ENCODE results near the gene ANKS1B.

The ANKS1B gene

GRCh38 chr12:98733667-98734350 is 1250.9 kb downstream of the ANKS1B start:
- H2AFZ ChIP-seq (ENCODE audit: low read length): no peak overlapping the region
- H3K9me3 ChIP-seq (ENCODE audit: insufficient read depth, low read depth, low read length): no peaks in the 10 kb centered on the region
- H3K27me3 ChIP-seq (ENCODE audit: insufficient read depth, low read length, poor library complexity, severe bottlenecking): no peaks in the 10 kb centered on the region
- H3K9me2 ChIP-seq (replicated peaks; ENCODE audit: low read depth, low read length): no peaks in the 10 kb centered on the region
- TF ChIP-seq CTCF (conservative IDR thresholded peaks at IDR 0.05; ENCODE audit: low read length): no peak
- no peak for TF ChIP-seq EZH2phosphoT487 (IDR thresholded peaks at IDR 0.05; ENCODE audit: borderline replicate concordance)
- H3F3A ChIP-seq (ENCODE audit: low read depth): no peaks in the 10 kb centered on the region
- no peak overlapping the region for H3K4me3 ChIP-seq (ENCODE audit: low read length, poor library complexity, severe bottlenecking)
- H4K20me1 ChIP-seq (ENCODE audit: insufficient read depth, low read length, poor library complexity, severe bottlenecking): no peaks in the 10 kb centered on the region
- H3K4me1 ChIP-seq (ENCODE audit: insufficient read depth, low read length, poor library complexity, severe bottlenecking): no peaks in the 10 kb centered on the region
- no peaks in the 10 kb centered on the region for H3K79me2 ChIP-seq (ENCODE audit: insufficient read depth, low read length)
- H3K36me3 ChIP-seq (ENCODE audit: insufficient read depth, low read length): peaks cover 27% of the 10 kb centered on the region; the same call in 1 of the 2 replicates
- no peak overlapping the region for H3K4me2 ChIP-seq (ENCODE audit: low read depth, low read length, poor library complexity, severe bottlenecking)
- H3K9ac ChIP-seq (ENCODE audit: low read depth, low read length, poor library complexity, severe bottlenecking): no peak overlapping the region

- no peak overlapping the region for H3K4me3 ChIP-seq (ENCODE audit: low read length, poor library complexity, severe bottlenecking)
- H3K36me3 ChIP-seq (ENCODE audit: insufficient read depth, low read length): peaks cover 42% of the 10 kb centered on the region; the same call in 1 of the 2 replicates
- no peak overlapping the region for H3K9ac ChIP-seq (ENCODE audit: low read depth, low read length, poor library complexity, severe bottlenecking)
- H3K79me2 ChIP-seq (ENCODE audit: insufficient read depth, low read length): no peaks in the 10 kb centered on the region
- TF ChIP-seq EZH2phosphoT487 (IDR thresholded peaks at IDR 0.05; ENCODE audit: borderline replicate concordance): no peak
- no peaks in the 10 kb centered on the region for H4K20me1 ChIP-seq (ENCODE audit: insufficient read depth, low read length, poor library complexity, severe bottlenecking)
- no peak overlapping the region for H2AFZ ChIP-seq (ENCODE audit: low read length)
- no peaks in the 10 kb centered on the region for H3K9me3 ChIP-seq (ENCODE audit: insufficient read depth, low read depth, low read length)
- no peaks in the 10 kb centered on the region for H3F3A ChIP-seq (ENCODE audit: low read depth)
- H3K4me2 ChIP-seq (ENCODE audit: low read depth, low read length, poor library complexity, severe bottlenecking): no peak overlapping the region
- no peaks in the 10 kb centered on the region for H3K9me2 ChIP-seq (replicated peaks; ENCODE audit: low read depth, low read length)
- no peaks in the 10 kb centered on the region for H3K4me1 ChIP-seq (ENCODE audit: insufficient read depth, low read length, poor library complexity, severe bottlenecking)
- H3K27me3 ChIP-seq (ENCODE audit: insufficient read depth, low read length, poor library complexity, severe bottlenecking): no peaks in the 10 kb centered on the region
Measured at GRCh38 chr12:98730412-98730811, 1254.3 kb downstream of the ANKS1B start.

GRCh38 chr12:98727196-98727595 is 1257.5 kb downstream of the ANKS1B start:
- Histone ChIP-seq H3K79me2 (ENCODE audit: insufficient read depth, low read length) (no peaks in the 10 kb centered on the region), H3K36me3 (ENCODE audit: insufficient read depth, low read length) (peaks cover 51% of the 10 kb centered on the region; the same call in 1 of the 2 replicates), H2AFZ (ENCODE audit: low read length) (no peak overlapping the region)

More at GRCh38 chr12:98727196-98727595, 1257.5 kb downstream of the ANKS1B start:
- Histone ChIP-seq H3K9ac (ENCODE audit: low read depth, low read length, poor library complexity, severe bottlenecking) (no peak overlapping the region), H3K27me3 (ENCODE audit: insufficient read depth, low read length, poor library complexity, severe bottlenecking) (no peaks in the 10 kb centered on the region), H3K4me2 (ENCODE audit: low read depth, low read length, poor library complexity, severe bottlenecking) (no peak overlapping the region), H3K4me3 (ENCODE audit: low read length, poor library complexity, severe bottlenecking) (no peak overlapping the region), H4K20me1 (ENCODE audit: insufficient read depth, low read length, poor library complexity, severe bottlenecking) (no peaks in the 10 kb centered on the region), H3K9me2 (replicated peaks; ENCODE audit: low read depth, low read length) (no peaks in the 10 kb centered on the region), H3K9me3 (ENCODE audit: insufficient read depth, low read depth, low read length) (no peaks in the 10 kb centered on the region), H3F3A (ENCODE audit: low read depth) (no peaks in the 10 kb centered on the region), H3K4me1 (ENCODE audit: insufficient read depth, low read length, poor library complexity, severe bottlenecking) (no peaks in the 10 kb centered on the region)
- no peak for TF ChIP-seq CTCF (conservative IDR thresholded peaks at IDR 0.05; ENCODE audit: low read length)
- no peak for TF ChIP-seq EZH2phosphoT487 (IDR thresholded peaks at IDR 0.05; ENCODE audit: borderline replicate concordance)
